Neuronal stem cell (in vitro differentiated cells): ENCODE results near the gene PRIMPOL.

Experiments
- DNase-seq: peaks from one replicate; pipeline ENCODE4 v3.0.0-alpha.2; 2013; ENCODE audit warnings: low spot score
- H2AFZ ChIP-seq: one replicate; pipeline ENCODE4 v1.6.1; 2013; ENCODE audit warnings: mild to moderate bottlenecking, low read length, inconsistent platforms
- H2AK5ac ChIP-seq: 2 replicates; pipeline ENCODE4 v1.6.1; 2013; ENCODE audit warnings: low read depth, mild to moderate bottlenecking, inconsistent platforms, low read length, moderate library complexity, mixed read lengths
- H2BK120ac ChIP-seq: 2 replicates; pipeline ENCODE4 v1.6.1; 2013; ENCODE audit warnings: low read depth, mild to moderate bottlenecking, inconsistent platforms, low read length, moderate library complexity, mixed read lengths
- H2BK12ac ChIP-seq: one replicate; pipeline ENCODE4 v1.6.1; 2013; ENCODE audit warnings: low read length, inconsistent platforms
- H2BK15ac ChIP-seq: 2 replicates; pipeline ENCODE4 v1.6.1; 2013; ENCODE audit warnings: mild to moderate bottlenecking, low read length, inconsistent platforms, mixed read lengths
- H2BK5ac ChIP-seq: one replicate; pipeline ENCODE4 v1.6.1; 2013; ENCODE audit warnings: inconsistent platforms, mild to moderate bottlenecking, low read length, moderate library complexity
- H3K14ac ChIP-seq: one replicate; pipeline ENCODE4 v1.6.1; 2013; ENCODE audit warnings: low read length, inconsistent platforms
- H3K18ac ChIP-seq: 2 replicates; pipeline ENCODE4 v1.6.1; 2013; ENCODE audit warnings: low read length, inconsistent platforms
- H3K23ac ChIP-seq: 2 replicates; pipeline ENCODE4 v1.6.1; 2013; ENCODE audit warnings: low read depth, mild to moderate bottlenecking, mixed read lengths, low read length, inconsistent platforms; ENCODE audit not compliant: poor library complexity
- H3K27ac ChIP-seq: replicated peaks from 3 replicates; pipeline ENCODE4 v1.5.1; 2013; ENCODE audit warnings: low read length, inconsistent platforms
- H3K27me3 ChIP-seq, 3 experiments: 2 replicates each; pipeline ENCODE4 v1.6.1; 2013; ENCODE audit warnings: low read length in 3 of 3, mild to moderate bottlenecking in 2 of 3, inconsistent platforms in 1 of 3, low read depth in 1 of 3, mixed read lengths in 1 of 3, moderate library complexity in 1 of 3; ENCODE audit not compliant: control insufficient read depth in 3 of 3, insufficient read depth in 3 of 3
- H3K36me3 ChIP-seq, 2 donors: replicated peaks in 1 of 2; 2 replicates each; pipeline ENCODE4 v1.6.1; 2013; ENCODE audit warnings: low read length in 2 of 2; ENCODE audit not compliant: control insufficient read depth in 2 of 2, insufficient read depth in 2 of 2
- H3K4ac ChIP-seq: 2 replicates; pipeline ENCODE4 v1.6.1; 2013; ENCODE audit warnings: inconsistent platforms, mild to moderate bottlenecking, low read length, moderate library complexity
- H3K4me1 ChIP-seq, 2 donors: 1 replicate in 1 of 2; 2 replicates in 1 of 2; pipeline ENCODE4 v1.6.1; 2013; ENCODE audit warnings: low read length in 2 of 2, low read depth in 1 of 2; ENCODE audit not compliant: control insufficient read depth in 2 of 2, insufficient read depth in 1 of 2
- H3K4me2 ChIP-seq: one replicate; pipeline ENCODE4 v1.6.1; 2013; ENCODE audit warnings: mild to moderate bottlenecking, low read length, inconsistent platforms; ENCODE audit not compliant: insufficient read depth, poor library complexity, severe bottlenecking
- H3K4me3 ChIP-seq, 2 donors: 2 replicates each; pipeline ENCODE4 v1.5.1; 2013; ENCODE audit warnings: low read length in 2 of 2, mild to moderate bottlenecking in 2 of 2, inconsistent platforms in 1 of 2, moderate library complexity in 1 of 2
- H3K79me1 ChIP-seq: one replicate; pipeline ENCODE4 v1.6.1; 2013; ENCODE audit warnings: low read depth, mild to moderate bottlenecking, inconsistent platforms, low read length, moderate library complexity
- H3K9ac ChIP-seq: one replicate; pipeline ENCODE4 v1.6.1; 2013; ENCODE audit warnings: mild to moderate bottlenecking, low read depth, low read length, inconsistent platforms; ENCODE audit not compliant: poor library complexity
- H3K9me3 ChIP-seq, 2 donors: replicated peaks in 1 of 2; 2 replicates each; pipeline versions ENCODE3 to v1.6.1; 2013; ENCODE audit warnings: low read length in 2 of 2, mild to moderate bottlenecking in 2 of 2, inconsistent platforms in 1 of 2, low read depth in 1 of 2, mixed read lengths in 1 of 2, moderate library complexity in 1 of 2; ENCODE audit not compliant: control insufficient read depth in 2 of 2, insufficient read depth in 1 of 2
- H4K8ac ChIP-seq: one replicate; pipeline ENCODE4 v1.6.1; 2013; ENCODE audit warnings: low read depth, mild to moderate bottlenecking, inconsistent platforms, low read length, moderate library complexity
- H4K91ac ChIP-seq: one replicate; pipeline ENCODE4 v1.6.1; 2013; ENCODE audit warnings: low read length, low read depth, mild to moderate bottlenecking, inconsistent platforms; ENCODE audit not compliant: poor library complexity
- WGBS, 2 donors: extraction: QIAGEN DNeasy Blood & Tissue Kit; methylation state at CpG; one replicate each; pipeline ENCODE4 v1.1.7; 2013; ENCODE audit warnings: missing lambda C conversion rate in 2 of 2, mixed read lengths in 1 of 2; ENCODE audit not compliant: insufficient read length in 2 of 2, insufficient replicate concordance in 1 of 2; ENCODE audit errors: extremely low coverage in 2 of 2; 5-methylcytosine and 5-hydroxymethylcytosine counted together

Gene PRIMPOL

DNA sequence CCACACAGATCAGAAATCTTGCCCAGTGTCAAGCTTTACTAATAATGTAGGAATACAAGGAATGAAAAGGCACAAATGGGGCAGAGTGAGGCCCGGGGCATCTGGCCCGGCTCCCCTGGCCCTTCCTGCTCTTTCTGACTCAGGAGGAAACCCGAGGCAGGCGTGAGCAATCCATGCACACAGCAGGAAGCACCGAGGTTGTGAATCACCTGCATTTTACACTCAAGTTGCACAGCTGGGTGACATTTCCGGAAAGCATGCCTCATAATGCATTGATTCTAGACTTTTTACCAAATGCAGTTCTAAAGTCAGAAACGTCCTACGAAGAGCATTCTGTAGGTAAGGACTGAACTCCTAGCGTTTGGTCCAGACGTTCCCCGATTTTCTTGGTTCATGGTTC is 38.9 kb downstream of the PRIMPOL start:
- no peak overlapping the region for H3K9ac ChIP-seq
- WGBS, 2 donors: no CpG with 5 or more reads among the region's 11 CpGs
- no peak overlapping the region for H3K27ac ChIP-seq
- no peaks in the 10 kb centered on the region for H3K9me3 ChIP-seq
- H3K4me2 ChIP-seq: no peak overlapping the region
- no peak overlapping the region for H2BK12ac ChIP-seq
- H4K8ac ChIP-seq: no peak overlapping the region
- no peak overlapping the region for H2BK5ac ChIP-seq
- no peak overlapping the region for H3K18ac ChIP-seq
- no peak overlapping the region for H2BK15ac ChIP-seq
- H2AFZ ChIP-seq: no peak overlapping the region
- peaks cover 0 to 1% of the 10 kb centered on the region in 2 donors for H3K4me1 ChIP-seq
- H4K91ac ChIP-seq: no peak overlapping the region
- H2BK120ac ChIP-seq: no peak overlapping the region
- H3K79me1 ChIP-seq: no peaks in the 10 kb centered on the region
- DNase-seq: no peak
- H3K4me3 ChIP-seq: no peak overlapping the region
- no peak overlapping the region for H3K23ac ChIP-seq
- H3K14ac ChIP-seq: no peak overlapping the region
- H3K27me3 ChIP-seq: no peaks in the 10 kb centered on the region
- no peak overlapping the region for H3K4ac ChIP-seq
- no peak overlapping the region for H2AK5ac ChIP-seq
- H3K36me3 ChIP-seq: peaks cover 0 to 46% of the 10 kb centered on the region in 2 donors

DNA sequence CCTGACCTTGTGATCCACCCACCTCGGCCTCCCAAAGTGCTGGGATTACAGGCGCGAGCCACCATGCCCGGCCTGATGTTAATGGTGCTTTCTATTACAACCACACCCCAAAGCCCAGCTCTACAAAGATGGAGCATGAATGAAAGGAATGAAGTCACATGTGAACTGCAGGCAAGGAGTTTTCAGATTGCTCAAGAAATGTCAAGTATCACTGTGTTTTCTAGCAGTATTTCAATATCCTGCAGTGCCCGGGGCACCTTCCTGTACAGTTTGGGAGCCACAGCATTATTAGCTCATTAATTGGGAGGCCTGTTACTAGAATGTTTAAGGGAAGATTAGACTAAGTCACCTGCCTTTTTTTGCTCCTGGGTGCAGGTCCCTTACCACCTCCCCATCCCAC is 40.1 kb downstream of the PRIMPOL start:
- no peak overlapping the region for H3K18ac ChIP-seq
- H3K27ac ChIP-seq: no peak overlapping the region
- H4K8ac ChIP-seq: no peak overlapping the region
- H3K14ac ChIP-seq: no peak overlapping the region
- no peak overlapping the region for H3K4me3 ChIP-seq
- H4K91ac ChIP-seq: no peak overlapping the region
- no peak overlapping the region for H2BK5ac ChIP-seq
- no CpG with 5 or more reads among the region's 5 CpGs for WGBS, 2 donors
- peaks cover 2 to 58% of the 10 kb centered on the region in 2 donors for H3K36me3 ChIP-seq
- H2AFZ ChIP-seq: no peak overlapping the region
- no peak overlapping the region for H2BK12ac ChIP-seq
- no peak overlapping the region for H2BK120ac ChIP-seq
- no peak overlapping the region for H3K4me2 ChIP-seq
- H3K4me1 ChIP-seq: peaks cover 0 to 1% of the 10 kb centered on the region in 2 donors
- H3K9me3 ChIP-seq: no peaks in the 10 kb centered on the region
- DNase-seq: no peak
- no peak overlapping the region for H3K9ac ChIP-seq
- H3K23ac ChIP-seq: no peak overlapping the region
- H3K27me3 ChIP-seq: no peaks in the 10 kb centered on the region
- no peak overlapping the region for H3K4ac ChIP-seq
- H2BK15ac ChIP-seq: no peak overlapping the region
- no peak overlapping the region for H2AK5ac ChIP-seq
- no peaks in the 10 kb centered on the region for H3K79me1 ChIP-seq

DNA sequence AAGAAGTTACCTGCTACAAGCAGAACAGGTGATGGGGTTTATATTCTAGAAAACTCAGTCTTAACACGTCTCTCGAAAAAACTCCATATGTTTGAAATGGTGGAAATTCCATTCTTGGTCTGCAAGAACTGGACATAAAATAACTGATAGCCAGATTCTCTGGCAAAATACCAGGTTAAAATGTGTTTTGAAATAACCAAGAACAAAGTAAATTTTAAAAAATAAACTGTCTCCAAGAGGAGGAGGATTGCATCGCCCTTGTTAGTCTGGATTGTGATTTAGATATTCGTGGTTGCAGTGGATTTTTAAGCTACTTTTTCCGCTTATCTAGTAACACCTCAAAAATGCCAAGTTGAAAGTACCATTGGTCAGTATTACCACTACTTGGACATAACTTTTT is 43.5 kb downstream of the PRIMPOL start:
- WGBS, 2 donors: no CpG with 5 or more reads among the region's 5 CpGs
- no peak overlapping the region for H2BK5ac ChIP-seq
- no peak overlapping the region for H2BK12ac ChIP-seq
- no peak overlapping the region for H3K27ac ChIP-seq
- no peak overlapping the region for H4K91ac ChIP-seq
- H2AFZ ChIP-seq: no peak overlapping the region
- no peak overlapping the region for H3K9ac ChIP-seq
- H4K8ac ChIP-seq: no peak overlapping the region
- no peak overlapping the region for H2BK120ac ChIP-seq
- no peak overlapping the region for H3K4me3 ChIP-seq
- peaks cover 9 to 76% of the 10 kb centered on the region in 2 donors for H3K36me3 ChIP-seq
- no peak overlapping the region for H2BK15ac ChIP-seq
- H3K79me1 ChIP-seq: no peaks in the 10 kb centered on the region
- H3K23ac ChIP-seq: no peak overlapping the region
- no peak overlapping the region for H3K4me2 ChIP-seq
- H3K9me3 ChIP-seq: no peaks in the 10 kb centered on the region
- H3K14ac ChIP-seq: no peak overlapping the region
- no peak overlapping the region for H3K4ac ChIP-seq
- no peak overlapping the region for H2AK5ac ChIP-seq
- no peak for DNase-seq
- H3K4me1 ChIP-seq: peaks cover 0 to 1% of the 10 kb centered on the region in 2 donors
- H3K27me3 ChIP-seq: no peaks in the 10 kb centered on the region
- H3K18ac ChIP-seq: no peak overlapping the region

DNA sequence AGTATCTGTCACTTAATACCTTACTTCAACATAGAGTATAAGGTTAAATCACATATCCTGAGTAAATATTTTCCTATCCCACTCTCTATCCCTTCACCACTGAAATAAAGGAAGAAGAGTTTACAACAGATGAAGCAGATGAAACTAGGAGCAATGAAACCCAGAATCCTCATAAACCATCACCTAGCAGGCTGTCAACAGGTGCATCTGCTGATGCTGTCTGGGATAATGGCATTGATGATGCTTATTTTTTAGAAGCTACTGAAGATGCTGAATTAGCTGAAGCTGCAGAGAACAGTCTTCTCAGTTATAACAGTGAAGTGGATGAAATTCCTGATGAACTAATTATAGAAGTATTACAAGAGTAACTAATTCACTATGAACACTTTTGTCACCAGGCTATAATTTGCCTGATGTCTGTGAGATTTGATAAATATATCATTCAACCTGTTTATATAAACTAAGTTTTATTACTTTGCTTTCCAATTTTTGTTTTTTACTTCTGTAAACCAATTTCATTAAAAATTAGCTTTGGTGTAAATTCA is 44.9 kb downstream of the PRIMPOL start:
- no peaks in the 10 kb centered on the region for H3K27me3 ChIP-seq
- H2BK5ac ChIP-seq: no peak overlapping the region
- no peak overlapping the region for H4K91ac ChIP-seq
- no peak overlapping the region for H2AK5ac ChIP-seq
- no peak overlapping the region for H4K8ac ChIP-seq
- no peak overlapping the region for H3K4me3 ChIP-seq
- H2BK12ac ChIP-seq: no peak overlapping the region
- H3K79me1 ChIP-seq: no peaks in the 10 kb centered on the region
- no peaks in the 10 kb centered on the region for H3K9me3 ChIP-seq
- no peaks in the 10 kb centered on the region for H3K4me1 ChIP-seq
- H3K36me3 ChIP-seq: peaks cover 12 to 86% of the 10 kb centered on the region in 2 donors
- no peak overlapping the region for H2BK120ac ChIP-seq
- no peak overlapping the region for H2AFZ ChIP-seq
- no peak overlapping the region for H3K4me2 ChIP-seq
- no peak overlapping the region for H3K9ac ChIP-seq
- no peak overlapping the region for H2BK15ac ChIP-seq
- no peak overlapping the region for H3K18ac ChIP-seq
- no peak overlapping the region for H3K14ac ChIP-seq
- H3K27ac ChIP-seq: no peak overlapping the region
- no peak overlapping the region for H3K4ac ChIP-seq
- DNase-seq: no peak
- no peak overlapping the region for H3K23ac ChIP-seq
